ENCODE results near the gene TMEM52.

The TMEM52 gene

DNA sequence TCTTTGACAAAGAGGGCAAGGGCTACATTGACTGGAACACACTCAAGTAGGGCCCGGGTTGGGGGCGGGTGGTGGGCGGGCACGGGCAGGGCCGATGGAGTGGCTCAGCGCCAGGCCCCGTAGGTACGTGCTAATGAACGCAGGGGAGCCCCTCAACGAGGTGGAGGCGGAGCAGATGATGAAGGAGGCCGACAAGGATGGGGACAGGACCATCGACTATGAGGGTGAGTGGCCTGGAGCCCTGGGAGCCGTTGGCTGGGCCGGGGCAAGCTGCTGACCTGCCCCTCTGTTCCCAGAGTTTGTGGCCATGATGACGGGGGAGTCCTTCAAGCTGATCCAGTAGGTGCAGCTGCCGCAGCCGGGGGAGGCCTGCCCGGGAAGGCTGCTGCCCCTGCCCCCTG, 2.2 kb downstream of the TMEM52 start:
- in situ Hi-C loops (cut with MboI; ENCODE audit: low sequenced_read_pairs): no loop called here

DNA sequence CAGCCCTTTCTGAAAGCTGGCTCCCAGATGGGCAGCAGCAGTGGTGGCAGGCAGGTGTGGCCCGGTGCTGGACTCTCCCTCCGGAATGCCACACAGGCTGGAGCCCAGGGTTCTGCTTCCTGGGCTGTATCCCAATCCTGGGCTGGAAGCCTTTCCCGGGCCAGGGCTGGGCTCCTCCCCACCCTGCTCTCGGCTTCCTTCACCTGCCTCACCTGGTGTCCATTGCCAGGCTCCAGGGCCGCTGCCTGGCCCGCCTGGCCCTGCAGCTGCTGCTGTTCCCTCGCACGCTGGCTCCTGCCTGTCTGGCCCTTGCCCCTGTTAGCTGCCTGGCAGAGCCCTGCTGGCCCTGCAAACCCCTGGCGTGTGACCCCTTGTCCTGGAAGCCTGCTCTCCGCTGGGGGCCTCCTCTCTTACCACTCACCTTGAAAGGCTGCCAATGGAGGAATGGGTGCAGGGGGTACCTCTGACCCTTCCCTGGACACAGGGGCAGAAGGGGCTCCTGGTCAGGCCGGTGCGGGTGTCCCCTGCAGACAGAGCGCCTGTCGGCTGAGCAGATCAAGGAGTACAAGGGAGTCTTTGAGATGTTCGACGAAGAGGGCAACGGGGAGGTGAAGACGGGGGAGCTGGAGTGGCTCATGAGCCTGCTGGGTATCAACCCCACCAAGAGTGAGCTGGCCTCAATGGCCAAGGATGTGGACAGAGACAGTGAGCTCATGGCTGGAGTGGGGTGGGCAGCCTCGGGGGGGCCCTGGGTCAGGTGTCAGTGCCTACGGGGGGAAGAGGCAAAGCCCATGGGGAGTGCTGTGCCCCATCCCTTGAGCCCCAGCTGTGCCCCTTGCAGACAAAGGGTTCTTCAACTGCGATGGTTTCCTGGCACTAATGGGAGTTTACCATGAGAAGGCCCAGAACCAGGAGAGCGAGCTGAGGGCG, 2.9 kb downstream of the TMEM52 start:
- in situ Hi-C loops (cut with MboI; ENCODE audit: low sequenced_read_pairs): no loop called here

DNA sequence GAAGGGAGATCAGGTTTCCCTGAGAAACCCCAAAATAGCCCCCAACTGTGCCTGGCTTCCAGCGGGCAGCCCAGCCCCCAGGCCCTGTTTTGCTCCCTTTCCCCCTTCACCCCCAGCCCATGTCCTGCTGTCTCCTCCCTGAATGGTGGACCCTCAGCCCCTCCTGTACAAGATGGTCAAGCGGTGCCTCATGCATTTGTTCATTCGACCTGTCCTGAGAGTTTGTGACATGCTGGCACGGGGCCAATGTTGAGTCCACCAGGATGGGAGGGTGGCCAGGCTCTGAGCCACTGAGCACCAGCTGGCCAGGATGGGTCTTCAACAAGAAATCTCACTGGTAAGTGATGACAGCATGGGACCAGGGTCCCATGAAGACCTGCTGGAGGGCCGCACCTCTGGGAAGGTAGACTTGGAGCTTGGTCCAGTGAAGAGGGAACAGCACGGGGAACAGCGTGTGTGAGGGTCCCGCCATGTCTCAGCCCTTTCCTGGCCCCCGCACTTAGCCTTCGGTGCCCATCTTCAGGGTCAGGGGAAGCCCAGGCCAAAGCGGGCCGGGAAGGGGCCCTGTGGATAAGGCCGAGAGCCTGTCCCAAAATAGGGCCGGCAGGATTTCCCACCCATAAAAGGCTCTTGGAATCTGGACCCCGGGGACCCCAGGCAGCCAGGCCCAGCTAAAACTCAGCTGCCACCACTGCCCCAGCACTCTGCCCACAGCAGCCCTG, 3.9 kb downstream of the TMEM52 start, which contains the start of gene CALML6:
Gene CALML6 (plus strand): TSS at position 290 of the 722 bp plus-strand sequence. CDS start 21 bp downstream, at position 311.
- in situ Hi-C loops (cut with MboI; ENCODE audit: low sequenced_read_pairs): no loop called here

DNA sequence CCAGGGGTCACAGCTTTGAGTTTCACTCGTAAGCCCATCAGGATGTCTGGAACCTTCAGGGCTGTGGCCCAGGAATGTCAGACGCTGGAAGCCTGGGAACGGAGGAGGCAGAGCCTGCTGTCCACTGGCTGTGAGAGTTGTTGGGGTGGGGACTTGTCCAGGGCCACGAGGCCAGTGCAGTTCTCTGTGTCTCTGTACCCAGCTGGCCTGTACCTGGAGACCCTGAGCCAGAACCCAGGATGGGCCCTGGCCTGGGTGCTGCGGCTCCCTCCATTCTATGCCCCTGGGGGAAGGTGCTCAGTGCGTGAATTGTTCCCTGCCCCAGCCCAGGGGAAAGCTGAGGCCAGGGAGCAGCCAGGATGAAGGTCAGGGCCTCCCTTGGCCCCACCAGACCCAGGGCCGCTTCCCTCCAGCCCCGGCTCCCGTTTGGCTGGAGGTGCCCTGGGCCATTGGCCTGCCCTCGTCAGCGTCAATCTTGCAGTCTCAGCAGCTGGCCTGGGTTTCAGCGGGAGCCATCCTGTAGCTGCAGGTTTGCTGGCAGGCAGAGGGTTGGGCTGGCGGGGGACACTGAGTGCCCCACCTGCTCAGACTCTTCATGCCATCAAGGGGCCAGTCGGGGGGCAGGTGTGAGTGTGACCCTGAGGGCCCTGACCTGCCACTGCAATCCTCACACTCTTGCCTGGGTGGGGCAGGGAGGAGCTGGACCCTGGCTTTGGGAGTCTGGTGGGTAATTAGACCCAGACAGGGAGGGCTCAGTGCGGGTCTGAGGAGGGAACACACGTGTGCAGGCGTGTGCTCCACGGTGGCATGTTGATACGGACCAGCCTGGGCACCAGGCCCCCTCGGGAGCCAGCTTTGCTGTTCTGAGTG, 4.7 kb downstream of the TMEM52 start:
- in situ Hi-C loops (cut with MboI; ENCODE audit: low sequenced_read_pairs): no loop called here

DNA sequence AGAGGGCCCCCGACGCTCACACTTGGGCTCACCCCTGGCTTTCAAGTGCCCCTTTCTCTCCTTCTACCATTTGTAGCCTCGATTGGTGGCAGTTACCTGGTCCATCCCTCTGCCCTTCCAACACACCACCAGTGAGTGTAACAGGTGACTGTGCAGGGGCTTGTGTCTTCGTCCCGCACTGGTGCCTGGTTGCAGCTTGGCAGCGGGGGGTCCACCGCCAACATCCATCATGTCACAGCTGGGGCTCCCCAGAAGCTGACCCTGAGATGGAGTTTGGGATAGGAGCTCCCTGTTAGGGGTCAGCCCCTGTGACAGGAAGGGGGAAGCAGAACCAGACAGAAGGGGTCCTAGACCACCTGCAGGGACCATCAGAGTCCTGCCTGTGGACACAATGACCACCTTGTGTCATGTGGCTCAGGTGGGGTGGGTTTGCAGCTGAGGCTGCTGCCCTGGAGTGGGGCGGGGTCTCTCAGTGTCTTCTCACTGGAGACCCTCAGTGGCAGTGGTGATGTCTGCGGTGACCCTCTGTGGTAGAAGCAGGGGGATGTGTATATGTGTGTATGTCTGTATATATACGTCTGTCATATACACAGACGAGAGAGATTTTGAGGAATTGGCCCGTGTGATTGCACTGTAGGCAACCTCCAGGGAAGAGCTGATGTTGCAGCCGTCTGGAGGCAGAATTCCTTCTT, 7.6 kb downstream of the TMEM52 start:
- in situ Hi-C loops (cut with MboI; ENCODE audit: low sequenced_read_pairs): no loop called here

DNA sequence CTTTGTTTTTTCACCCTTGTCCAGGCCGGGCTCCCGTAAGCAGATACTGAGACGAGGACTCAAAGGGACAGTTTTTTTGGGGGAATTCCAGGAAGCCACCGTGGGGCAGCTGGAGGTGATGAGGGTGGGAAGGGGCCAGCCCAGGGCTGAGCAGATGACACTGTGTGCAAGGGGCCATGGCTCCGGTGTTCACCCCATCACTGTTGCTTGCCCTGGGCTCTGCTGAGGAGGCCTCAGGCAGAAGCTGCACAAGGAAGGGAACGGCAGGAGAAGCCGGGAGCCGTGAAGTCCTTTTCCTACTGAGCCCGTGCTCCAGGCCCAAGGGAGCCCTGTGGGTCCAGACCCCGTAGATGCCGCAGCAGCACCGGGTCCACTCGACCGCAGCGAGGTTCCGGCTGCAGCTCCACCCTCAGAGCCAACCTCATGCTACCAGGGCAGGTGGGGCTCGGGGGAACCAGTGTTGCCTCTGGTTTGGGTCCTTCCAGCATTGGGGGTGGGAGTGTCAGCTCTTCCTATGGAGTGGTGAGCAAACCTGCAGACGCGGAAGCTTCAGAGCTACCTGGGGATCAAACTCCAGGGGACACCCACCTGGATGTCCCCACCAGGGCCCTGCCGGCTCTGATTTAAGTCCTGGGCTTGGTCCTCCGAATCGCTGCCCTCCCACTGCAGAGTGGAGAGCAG, 8.3 kb downstream of the TMEM52 start:
- in situ Hi-C loops (cut with MboI; ENCODE audit: low sequenced_read_pairs): no loop called here

DNA sequence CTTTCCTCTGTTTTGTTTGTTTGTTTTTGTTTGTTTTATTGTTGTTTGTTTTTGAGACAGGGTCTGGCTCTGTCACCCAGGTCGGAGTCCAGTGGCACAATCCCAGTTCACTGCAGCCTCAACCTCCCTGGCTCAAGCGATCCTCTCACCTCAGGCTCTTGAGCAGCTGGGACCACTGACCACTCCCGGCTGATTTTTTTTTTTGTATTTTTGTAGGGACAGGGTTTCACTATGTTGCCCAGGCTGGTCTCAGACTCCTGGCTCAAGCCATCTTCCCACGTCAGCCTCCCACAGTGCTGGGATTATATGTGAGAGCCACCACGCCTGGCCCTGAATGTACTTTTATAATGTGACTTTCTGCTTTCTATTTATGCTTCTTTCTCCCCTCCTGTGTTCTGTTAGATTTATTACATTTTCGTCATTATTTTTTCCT, 9.0 kb downstream of the TMEM52 start:
- in situ Hi-C loops (cut with MboI; ENCODE audit: low sequenced_read_pairs): no loop called here

DNA sequence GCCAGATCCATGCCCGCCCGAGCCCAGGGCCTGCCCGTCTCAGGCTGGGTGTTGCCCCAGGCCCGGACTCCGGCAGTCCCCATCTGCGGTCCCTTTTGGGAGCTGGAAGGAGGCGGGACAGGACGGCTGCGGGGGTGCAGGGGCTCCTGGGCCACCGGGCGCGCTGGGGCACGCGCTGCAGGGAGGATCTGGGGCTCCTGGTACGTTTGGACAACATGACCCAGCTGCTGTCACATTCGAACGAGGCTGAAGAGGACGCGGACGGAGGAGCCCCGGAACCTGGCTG, 10.6 kb downstream of the TMEM52 start:
- in situ Hi-C loops (cut with MboI; ENCODE audit: low sequenced_read_pairs): no loop called here

DNA sequence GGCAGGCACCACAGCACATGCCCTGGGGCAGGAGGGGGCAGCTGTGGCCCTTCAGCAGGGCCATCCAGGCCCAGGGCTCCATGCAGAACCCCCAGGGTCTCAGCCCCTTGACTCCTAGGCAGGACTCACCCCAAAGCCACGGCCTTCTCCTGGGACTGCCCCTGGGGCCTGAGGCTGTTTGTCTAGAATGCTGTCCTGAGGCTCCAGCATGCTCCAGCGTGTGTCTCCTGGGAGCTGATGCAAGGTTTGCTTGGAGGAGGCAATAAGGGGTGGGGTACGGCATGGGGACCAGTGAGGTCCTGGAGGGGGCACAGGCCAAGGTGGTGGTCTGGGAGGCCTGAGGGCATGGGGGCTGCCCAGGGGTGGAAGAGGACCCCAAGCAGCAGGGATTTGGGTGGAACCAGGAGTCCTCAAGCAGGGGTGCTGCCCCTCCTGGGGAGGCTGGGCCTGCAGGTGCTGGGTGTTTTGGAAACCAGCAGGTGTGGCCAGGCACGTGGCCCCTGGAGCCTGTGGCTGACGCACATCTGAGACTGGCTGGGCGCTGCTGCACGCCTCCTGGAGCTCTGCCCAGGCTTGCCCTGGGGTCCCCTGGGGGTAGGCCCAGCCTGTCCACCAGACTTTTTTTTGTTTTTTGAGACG, 11.9 kb downstream of the TMEM52 start:
- in situ Hi-C loops (cut with MboI; ENCODE audit: low sequenced_read_pairs): no loop called here

DNA sequence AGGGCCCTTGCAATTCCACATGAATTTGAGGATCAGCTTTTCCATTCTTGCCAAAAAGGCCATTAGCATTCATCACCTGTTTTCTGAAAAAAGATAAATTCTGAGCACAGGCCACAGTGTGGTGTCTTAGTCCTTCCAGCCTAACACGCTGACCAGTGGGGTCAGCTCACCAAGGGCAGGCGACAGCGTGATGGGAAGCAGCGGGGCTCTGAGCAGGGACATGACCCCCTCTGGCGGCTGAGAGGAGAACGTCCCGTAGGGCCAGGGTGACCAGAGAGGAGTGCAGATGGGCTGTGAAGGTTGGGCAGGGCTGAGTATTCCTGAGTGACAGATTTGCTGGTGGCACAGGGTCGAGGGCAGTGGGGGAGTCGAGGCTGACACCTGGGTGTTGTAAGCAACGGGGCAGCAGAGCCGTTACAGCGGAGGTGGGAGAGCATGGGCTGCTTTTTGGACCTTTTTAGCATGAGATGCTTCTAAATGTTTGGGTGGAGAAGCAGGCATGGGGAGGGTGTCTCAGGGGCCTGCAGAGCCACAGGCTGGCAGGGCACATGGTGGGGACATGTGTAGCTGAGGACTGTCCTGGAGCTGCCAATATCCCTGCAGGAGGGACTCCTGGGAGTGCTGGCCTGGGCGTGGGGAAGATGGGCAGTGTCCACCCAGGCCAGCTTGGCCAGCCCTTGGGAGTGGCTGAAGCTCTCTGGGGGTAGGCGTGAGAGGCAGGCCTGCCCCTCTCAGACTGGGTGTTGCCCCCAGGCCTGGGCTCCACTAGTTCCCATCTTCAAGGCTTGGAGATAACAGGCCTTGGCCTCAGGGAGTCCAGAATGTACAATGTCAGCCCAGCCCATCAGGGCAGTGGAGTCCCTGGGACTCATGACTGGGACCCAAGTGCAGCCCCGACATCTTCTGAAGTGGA, 12.6 kb downstream of the TMEM52 start:
- in situ Hi-C loops (cut with MboI; ENCODE audit: low sequenced_read_pairs): no loop called here

DNA sequence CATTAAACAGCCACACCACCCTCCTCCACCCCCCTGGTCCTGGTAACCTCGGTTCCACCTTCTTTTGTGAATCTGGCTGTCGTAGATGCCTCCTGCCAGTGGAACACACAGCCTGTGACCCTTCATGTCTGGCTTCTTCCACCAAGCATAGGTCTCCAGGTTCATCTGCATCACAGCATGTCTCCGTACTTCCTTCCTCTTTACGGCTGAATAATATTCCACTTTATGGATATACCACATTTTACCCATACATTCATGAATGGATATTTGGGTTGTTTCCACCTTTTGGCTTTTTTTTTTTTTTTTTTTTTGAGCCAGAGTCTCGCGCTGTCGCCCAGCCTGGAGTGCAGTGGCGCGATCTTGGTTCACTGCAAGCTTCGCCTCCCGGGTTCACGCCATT, 15.9 kb downstream of the TMEM52 start:
- in situ Hi-C loops (cut with MboI; ENCODE audit: low sequenced_read_pairs): no loop called here

DNA sequence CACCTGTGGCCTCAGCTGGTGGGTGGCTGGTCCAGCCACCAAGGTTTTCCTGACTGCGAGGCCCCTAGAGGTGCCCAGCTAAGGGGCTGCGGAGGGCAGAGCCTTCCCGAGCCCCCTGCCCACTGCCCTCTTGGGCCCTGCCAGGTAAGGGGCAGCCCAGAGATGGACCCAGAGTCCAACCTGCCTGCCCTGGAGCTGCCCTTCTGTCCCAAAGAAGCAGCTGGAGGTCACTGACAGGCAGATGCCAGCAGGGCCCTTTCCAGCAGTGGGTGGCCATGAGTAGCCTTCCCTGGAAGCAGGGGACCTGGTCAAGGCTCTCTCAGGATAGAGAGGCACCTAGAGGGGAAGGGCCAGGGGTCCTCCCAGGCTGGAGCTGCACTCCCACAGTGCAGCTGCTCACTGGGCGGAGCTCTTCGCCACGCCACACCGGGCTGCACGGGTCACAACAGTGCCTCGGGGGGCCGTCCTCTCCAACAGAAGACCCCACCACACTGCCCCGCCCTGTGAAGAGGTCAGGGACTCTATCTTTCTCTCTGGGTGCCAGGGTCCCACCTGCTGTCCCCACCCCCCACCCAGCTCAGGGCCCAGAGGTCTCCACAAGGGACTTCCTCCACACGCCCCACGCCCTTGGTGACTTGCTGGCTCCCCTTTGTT, 17.3 kb downstream of the TMEM52 start:
- in situ Hi-C loops (cut with MboI; ENCODE audit: low sequenced_read_pairs): no loop called here

DNA sequence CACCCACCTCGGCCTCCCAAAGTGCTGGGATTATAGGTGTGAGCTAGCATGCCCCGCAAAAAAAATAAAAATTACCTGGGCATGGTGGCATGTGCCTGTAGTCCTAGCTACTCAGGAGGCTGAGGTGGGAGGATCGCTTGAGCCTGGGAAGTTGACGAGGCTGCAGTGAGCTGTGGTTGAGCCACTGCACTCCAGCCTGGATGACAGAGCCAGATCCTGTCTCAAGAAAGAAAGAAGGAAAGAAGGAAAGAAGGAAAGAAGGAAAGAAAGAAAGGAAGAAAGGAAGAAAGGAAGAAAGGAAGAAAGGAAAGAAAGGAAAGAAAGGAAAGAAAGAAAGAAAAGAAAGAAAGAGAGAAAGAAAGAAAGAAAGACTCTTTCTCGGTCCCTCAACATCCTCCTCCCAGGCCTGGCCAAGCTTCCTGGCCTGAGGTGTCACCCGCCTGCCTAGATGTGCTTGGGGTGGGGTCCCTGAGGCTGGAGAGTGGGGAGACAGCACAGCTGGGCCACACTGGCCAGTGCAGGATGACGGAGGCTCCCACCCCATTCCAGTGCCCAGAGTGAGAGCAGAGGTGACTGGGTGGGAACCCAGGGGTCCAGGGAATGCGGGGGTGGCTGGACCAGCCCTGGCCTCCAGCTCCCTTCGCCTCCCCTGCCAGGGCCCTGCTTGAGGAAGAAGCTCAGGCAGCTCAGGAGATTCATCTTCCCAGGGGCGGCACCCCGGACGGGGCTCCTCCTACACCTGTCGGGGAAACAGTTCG, 18.0 kb downstream of the TMEM52 start:
- in situ Hi-C loops (cut with MboI; ENCODE audit: low sequenced_read_pairs): no loop called here

DNA sequence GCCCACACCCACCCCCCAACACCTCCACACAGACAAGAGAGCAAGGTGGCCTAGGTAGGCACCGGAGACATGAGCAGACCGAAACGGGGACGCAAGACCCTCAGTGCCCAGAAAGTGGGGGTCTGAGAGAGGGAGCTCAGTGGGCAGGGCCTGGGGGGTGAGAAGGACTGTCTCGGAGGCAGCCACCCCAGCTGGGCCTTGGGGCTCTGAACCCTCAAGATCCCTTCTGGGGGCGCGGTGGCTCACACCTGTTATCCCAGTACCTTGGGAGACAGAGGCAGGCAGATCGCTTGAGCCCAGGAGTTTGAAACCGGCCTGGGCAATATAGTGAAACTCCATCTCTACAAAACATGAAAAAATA, 19.1 kb downstream of the TMEM52 start:
- in situ Hi-C loops (cut with MboI; ENCODE audit: low sequenced_read_pairs): no loop called here

DNA sequence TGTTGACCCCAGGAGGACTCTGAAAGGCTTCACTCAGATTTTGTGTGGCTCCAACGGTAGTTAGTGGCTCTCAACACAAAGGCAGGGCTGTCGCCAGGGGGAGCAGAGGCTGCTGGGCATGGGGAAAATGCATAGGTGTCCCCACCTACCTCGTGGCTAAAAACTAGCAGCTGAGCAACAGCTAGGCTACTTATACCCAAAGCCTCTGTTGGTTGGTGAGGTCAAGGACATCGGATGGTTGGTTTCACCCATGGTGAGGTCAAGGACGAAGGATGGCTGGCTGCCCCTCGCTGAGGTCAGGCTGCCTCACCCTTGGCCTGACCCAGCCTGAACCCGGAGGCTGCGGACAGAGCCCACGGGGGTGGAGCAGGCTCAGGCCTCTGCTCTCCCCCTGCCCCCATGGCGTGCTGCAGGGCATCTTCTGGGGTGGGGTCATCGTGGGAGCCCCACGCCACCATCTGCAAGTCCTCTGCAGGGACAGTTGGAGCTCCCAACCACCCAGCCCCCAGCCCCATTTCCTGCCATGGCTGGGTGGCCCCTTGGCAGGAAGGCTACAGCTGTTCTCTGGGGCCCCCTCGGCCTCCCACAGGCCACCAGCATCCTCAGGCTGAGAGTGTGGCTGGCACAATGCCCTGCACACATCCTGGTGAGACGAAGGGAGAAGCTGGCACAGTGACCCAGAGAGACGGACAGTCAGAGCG, 19.7 kb downstream of the TMEM52 start:
- in situ Hi-C loops (cut with MboI; ENCODE audit: low sequenced_read_pairs): no loop called here

DNA sequence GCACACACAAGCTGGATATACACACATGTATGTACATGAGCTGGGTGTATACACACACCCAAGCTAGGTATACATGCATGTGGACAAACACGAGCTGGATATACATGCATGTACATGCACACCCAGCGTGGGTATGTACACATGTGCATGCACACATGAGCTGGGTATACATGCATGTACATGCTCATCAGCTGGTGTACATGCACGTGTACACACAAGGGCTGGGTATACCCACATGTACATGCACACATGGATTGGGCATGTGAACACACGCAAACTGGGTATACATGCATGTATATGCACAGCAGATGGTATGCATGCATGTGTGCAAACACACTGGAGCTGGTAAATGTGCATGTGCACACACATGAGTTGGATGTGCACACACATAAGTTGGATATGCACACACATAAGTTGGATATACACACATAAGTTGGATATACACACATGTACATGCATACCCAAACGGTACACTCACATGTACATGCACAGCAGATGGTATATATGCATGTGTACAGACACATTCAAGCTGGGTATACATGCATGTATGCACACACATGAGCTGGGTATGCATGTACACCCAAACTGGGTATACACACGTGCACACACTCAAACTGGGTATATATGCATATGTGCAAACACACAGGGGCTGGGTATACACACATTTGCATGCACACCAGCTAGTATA, 20.7 kb downstream of the TMEM52 start:
- in situ Hi-C loops (cut with MboI; ENCODE audit: low sequenced_read_pairs): no loop called here

Measured in hTERT RPE-1 (cell line).